HepG2 (cell line): ENCODE measurements around the gene TMEM79. TPM values are rescaled to one million over a fixed set of nuclear protein-coding genes. Genes with fewer than 3 reads are reported as not detected.

Experiments used
- AKNA ChIP-seq: sonication (generic); formaldehyde crosslinking; IDR thresholded peaks from 2 replicates; pipeline ENCODE4 v1.4.0; 2020; ENCODE audit warnings: missing genetic modification reagents, borderline replicate concordance
- DMTF1 ChIP-seq: sonication (generic); formaldehyde crosslinking; IDR thresholded peaks from 2 replicates; pipeline ENCODE4 v1.4.0; 2020; ENCODE audit warnings: mild to moderate bottlenecking, missing genetic modification reagents
- RBAK ChIP-seq: sonication (generic); formaldehyde crosslinking; IDR thresholded peaks from 2 replicates; pipeline ENCODE4 v1.5.1; 2020; ENCODE audit warnings: mild to moderate bottlenecking, missing genetic modification reagents
- SNAPC5 ChIP-seq: sonication (generic); formaldehyde crosslinking; IDR thresholded peaks from 2 replicates; pipeline ENCODE4 v1.8.1; 2023; ENCODE audit warnings: mild to moderate bottlenecking, missing genetic modification reagents, borderline replicate concordance
- TCF7 ChIP-seq: sonication (generic); IDR thresholded peaks from 2 replicates; pipeline ENCODE4 v1.6.1; 2016; ENCODE audit warnings: antibody characterized with exemption, low read depth
- TSC22D2 ChIP-seq: sonication (generic); formaldehyde crosslinking; IDR thresholded peaks from 2 replicates; pipeline ENCODE4 v1.5.1; 2020; ENCODE audit warnings: missing genetic modification reagents, mild to moderate bottlenecking, borderline replicate concordance
- ZBED4 ChIP-seq: sonication (generic); formaldehyde crosslinking; IDR thresholded peaks from 2 replicates; pipeline ENCODE4 v1.4.0; 2020; ENCODE audit warnings: missing genetic modification reagents, borderline replicate concordance
- ZNF234 ChIP-seq: sonication (generic); formaldehyde crosslinking; conservative IDR thresholded peaks from 2 replicates; pipeline ENCODE4 v1.5.1; 2020; ENCODE audit warnings: mild to moderate bottlenecking, missing genetic modification reagents
- ZNF281 ChIP-seq: sonication (generic); formaldehyde crosslinking; IDR thresholded peaks from 2 replicates; pipeline ENCODE4 v1.4.0; 2020; ENCODE audit warnings: missing genetic modification reagents, borderline replicate concordance
- ZNF431 ChIP-seq: sonication (generic); formaldehyde crosslinking; IDR thresholded peaks from 2 replicates; pipeline ENCODE4 v1.9.0; 2022; ENCODE audit warnings: missing genetic modification reagents, low read depth, mild to moderate bottlenecking, borderline replicate concordance
- ZNF749 ChIP-seq: sonication (generic); formaldehyde crosslinking; IDR thresholded peaks from 2 replicates; pipeline ENCODE4 v1.8.0; 2022; ENCODE audit warnings: mild to moderate bottlenecking, missing genetic modification reagents, moderate library complexity, borderline replicate concordance
- polyA plus RNA-seq, 8 experiments: library from polyadenylated mRNA; depleted of rRNA in 3 of 8; stranded (reverse) in 7 of 8; unstranded in 1 of 8; fragments of >200 nt; fragmentation: Illumina TruSeq in 4 of 8; extraction: Trizol in 4 of 8; gene quantifications; 2 replicates each; pipeline versions ENCODE4 v1.2.1 to v1.2.3, GENCODE V29; 2011 to 2016; ENCODE audit warnings: low read depth in 4 of 8, missing spikeins in 1 of 8, mixed read lengths in 1 of 8; ENCODE audit not compliant: insufficient read depth in 1 of 8
- total RNA-seq, 5 experiments: library from RNA; depleted of rRNA; stranded (reverse); fragments of >200 nt; fragmentation: Illumina TruSeq; extraction: Trizol; gene quantifications; 2 replicates each; pipeline ENCODE4 v1.2.3, GENCODE V29; 2016; ENCODE audit warnings: low read depth in 1 of 5

TMEM79 gene
- total and polyA plus RNA-seq, 2 of the 13 experiments (the other 11 are each of a cell fraction or from before 2014, with no cell fraction given): 1.2 to 1.9 TPM

GRCh38 chr1:156282479-156283222 is 1.5 kb upstream of the TMEM79 start, which contains the start of gene SMG5 (continued):
- TF ChIP-seq ZNF431: peak; percentile 75; the same call in 1 of the 2 replicates
- TF ChIP-seq ZBED4 (CRISPR knock-in tag): peak; percentile 63; the same call in 1 of the 2 replicates
- no peak for TF ChIP-seq SNAPC5
- TF ChIP-seq AKNA: 0 out of 2 replicates have a peak, but pooled peaks have one; percentile 11
- no peak; the same call in 1 of the 2 replicates for TF ChIP-seq TSC22D2
- TF ChIP-seq DMTF1 (CRISPR knock-in tag): no peak
- TF ChIP-seq ZNF234: no peak
- TF ChIP-seq ZNF281 (CRISPR knock-in tag): peak; percentile 18; the same call in 1 of the 2 replicates
- TF ChIP-seq ZNF749 (CRISPR knock-in tag): peak; percentile 53; the same call in 1 of the 2 replicates
- TF ChIP-seq RBAK (CRISPR knock-in tag): no peak
- TF ChIP-seq TCF7: no peak
